Measurements from ENCODE around the gene ZFP28.

The ZFP28 gene

DNA sequence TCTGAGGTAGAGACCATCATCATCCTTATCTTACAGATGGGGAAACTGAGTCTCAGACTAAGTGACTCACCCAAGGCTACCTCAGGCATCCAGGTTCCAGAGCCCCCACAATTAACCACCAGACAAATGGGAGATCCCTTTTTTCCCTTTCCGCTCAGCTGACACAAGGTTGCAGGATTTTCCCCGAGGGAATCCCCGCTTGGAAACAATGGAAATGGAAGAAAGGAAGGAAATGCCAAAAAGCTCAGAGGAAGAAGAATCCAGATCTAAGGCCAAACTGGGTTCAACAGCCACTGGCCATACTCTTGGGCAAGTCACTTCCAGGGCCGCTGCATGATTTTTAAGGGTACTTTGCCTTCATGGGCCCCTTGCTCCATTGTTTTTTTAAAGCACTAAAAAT is 57.9 kb downstream of the ZFP28 start:
- no peak for DNase-seq

DNA sequence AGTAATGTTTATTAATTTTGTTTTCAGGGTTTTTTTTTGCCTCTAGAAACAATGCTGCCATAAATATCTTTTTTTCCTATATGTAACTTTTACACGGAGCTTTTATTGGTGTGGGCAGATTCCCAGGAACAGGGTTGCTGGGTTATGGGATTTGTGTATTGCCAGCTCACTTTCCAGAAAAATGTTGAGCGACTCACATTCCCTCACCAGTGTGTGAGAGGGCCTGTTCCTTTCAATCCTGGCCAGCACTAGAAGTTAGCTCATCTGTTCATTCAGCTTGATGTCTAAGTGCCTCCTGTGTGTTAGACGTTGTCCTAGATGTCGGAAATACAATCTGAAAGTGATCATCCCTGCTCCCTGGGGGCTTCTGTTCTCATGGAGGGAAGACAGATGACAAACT is 58.9 kb downstream of the ZFP28 start:
- no peak for DNase-seq

DNA sequence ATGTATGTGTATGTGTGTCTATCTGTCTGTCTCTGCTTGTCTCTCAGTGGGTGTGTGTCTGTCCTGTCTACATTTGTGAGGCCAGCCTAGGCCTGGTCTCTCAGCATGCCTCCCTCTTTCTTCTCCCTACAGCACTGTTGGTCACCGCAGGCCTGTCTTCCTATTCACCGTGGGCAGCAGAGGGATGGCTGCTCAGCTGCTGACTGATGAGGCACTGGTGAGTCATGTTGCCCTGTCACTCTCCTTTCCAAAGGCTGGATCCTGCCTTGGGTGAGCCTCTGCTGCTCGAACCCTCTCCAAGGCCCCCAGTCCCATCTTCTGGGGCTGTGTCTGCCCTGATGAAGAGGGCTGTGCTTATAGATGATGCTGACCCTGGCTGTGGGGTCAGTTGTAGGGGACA is 62.6 kb downstream of the ZFP28 start:
- DNase-seq = no peak

DNA sequence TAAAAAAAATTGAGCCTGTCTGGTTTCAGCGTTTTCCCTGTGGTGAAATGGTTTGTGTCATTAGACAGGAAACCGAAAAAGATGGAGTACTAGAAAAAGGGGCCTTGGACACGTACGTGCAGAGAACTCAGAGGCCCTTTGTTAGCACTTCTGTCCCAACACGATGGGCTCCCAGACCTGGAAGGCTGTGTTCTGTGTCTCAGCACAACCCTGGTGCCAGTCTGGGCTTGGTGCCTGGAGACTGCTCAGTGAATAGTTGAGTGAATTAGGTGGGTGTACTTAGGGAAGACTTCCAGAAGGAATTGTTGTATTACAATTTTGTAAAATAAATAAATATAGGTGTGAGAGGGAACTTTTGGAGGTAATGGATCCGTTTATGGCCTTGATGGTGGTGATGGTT is 65.1 kb downstream of the ZFP28 start:
- no peak for DNase-seq
